HEK293 (cell line): Measurements from ENCODE around the gene DCHS1.

Source experiments
- GFI1B ChIP-seq: fragments of 450-650 bp; formaldehyde crosslinking; IDR thresholded peaks from 2 replicates; pipeline ENCODE4 v1.5.1; 2016; ENCODE audit warnings: missing biosample characterization, missing genetic modification characterization
- HOXA7 ChIP-seq: sonication (generic); formaldehyde crosslinking; IDR thresholded peaks from 2 replicates; pipeline ENCODE4 v1.8.1; 2022; ENCODE audit warnings: missing genetic modification reagents, borderline replicate concordance
- MEIS1 ChIP-seq: sonication (generic); formaldehyde crosslinking; IDR thresholded peaks from 2 replicates; pipeline ENCODE4 v1.8.1; 2022; ENCODE audit warnings: missing genetic modification reagents, mild to moderate bottlenecking, borderline replicate concordance
- SP3 ChIP-seq: fragments of 450-650 bp; formaldehyde crosslinking; IDR thresholded peaks from 2 replicates; pipeline ENCODE4 v1.5.1; 2016; ENCODE audit warnings: missing biosample characterization, missing genetic modification characterization
- ZBTB17 ChIP-seq: fragments of 450-650 bp; formaldehyde crosslinking; IDR thresholded peaks from 2 replicates; pipeline ENCODE4 v1.5.1; 2016; ENCODE audit warnings: missing biosample characterization, missing genetic modification characterization
- ZNF121 ChIP-seq: fragments of 450-650 bp; formaldehyde crosslinking; IDR thresholded peaks from 2 replicates; pipeline ENCODE4 v1.5.1; 2016; ENCODE audit warnings: missing biosample characterization, missing genetic modification characterization
- ZNF341 ChIP-seq: fragments of 450-650 bp; formaldehyde crosslinking; IDR thresholded peaks from 2 replicates; pipeline ENCODE4; 2016; ENCODE audit warnings: low read depth, missing biosample characterization, missing genetic modification characterization
- ZNF350 ChIP-seq: fragments of 450-650 bp; formaldehyde crosslinking; IDR thresholded peaks from 2 replicates; pipeline ENCODE4 v1.5.0; 2017; ENCODE audit warnings: missing biosample characterization, mild to moderate bottlenecking, missing genetic modification characterization
- ZNF626 ChIP-seq: fragments of 450-650 bp; sonication (Bioruptor Pico); formaldehyde crosslinking; IDR thresholded peaks from 2 replicates; pipeline ENCODE4 v1.5.1; 2018; ENCODE audit warnings: missing biosample characterization, missing genetic modification characterization, inconsistent platforms
- ZNF670 ChIP-seq: fragments of 450-650 bp; formaldehyde crosslinking; IDR thresholded peaks from 2 replicates; pipeline ENCODE4 v1.5.1; 2016; ENCODE audit warnings: missing biosample characterization, missing genetic modification characterization, low read depth
- ZNF785 ChIP-seq: fragments of 450-650 bp; formaldehyde crosslinking; IDR thresholded peaks from 2 replicates; pipeline ENCODE4 v1.5.1; 2016; ENCODE audit warnings: missing biosample characterization, missing genetic modification characterization
- ZNF843 ChIP-seq: fragments of 450-650 bp; formaldehyde crosslinking; IDR thresholded peaks from 2 replicates; pipeline ENCODE4 v1.5.1; 2016; ENCODE audit warnings: missing biosample characterization, missing genetic modification characterization
- TF ChIP-seq, protein P1 (sequence below): fragments of 450-650 bp; formaldehyde crosslinking; IDR thresholded peaks from 2 replicates; pipeline ENCODE4 v1.5.1; 2016; ENCODE audit warnings: missing biosample characterization, missing genetic modification characterization
- TF ChIP-seq, protein P2 (sequence below): fragments of 450-650 bp; formaldehyde crosslinking; IDR thresholded peaks from 2 replicates; pipeline ENCODE4 v1.5.1; 2016; ENCODE audit warnings: missing biosample characterization, missing genetic modification characterization

- TF ChIP-seq, protein P1, sequence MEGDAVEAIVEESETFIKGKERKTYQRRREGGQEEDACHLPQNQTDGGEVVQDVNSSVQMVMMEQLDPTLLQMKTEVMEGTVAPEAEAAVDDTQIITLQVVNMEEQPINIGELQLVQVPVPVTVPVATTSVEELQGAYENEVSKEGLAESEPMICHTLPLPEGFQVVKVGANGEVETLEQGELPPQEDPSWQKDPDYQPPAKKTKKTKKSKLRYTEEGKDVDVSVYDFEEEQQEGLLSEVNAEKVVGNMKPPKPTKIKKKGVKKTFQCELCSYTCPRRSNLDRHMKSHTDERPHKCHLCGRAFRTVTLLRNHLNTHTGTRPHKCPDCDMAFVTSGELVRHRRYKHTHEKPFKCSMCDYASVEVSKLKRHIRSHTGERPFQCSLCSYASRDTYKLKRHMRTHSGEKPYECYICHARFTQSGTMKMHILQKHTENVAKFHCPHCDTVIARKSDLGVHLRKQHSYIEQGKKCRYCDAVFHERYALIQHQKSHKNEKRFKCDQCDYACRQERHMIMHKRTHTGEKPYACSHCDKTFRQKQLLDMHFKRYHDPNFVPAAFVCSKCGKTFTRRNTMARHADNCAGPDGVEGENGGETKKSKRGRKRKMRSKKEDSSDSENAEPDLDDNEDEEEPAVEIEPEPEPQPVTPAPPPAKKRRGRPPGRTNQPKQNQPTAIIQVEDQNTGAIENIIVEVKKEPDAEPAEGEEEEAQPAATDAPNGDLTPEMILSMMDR (tag by site-specific recombination), result no peak
- TF ChIP-seq ZNF843 (tag by site-specific recombination) (no peak), ZBTB17 (tag by site-specific recombination) (no peak), ZNF121 (no peak), ZNF626 (no peak), ZNF785 (tag by site-specific recombination) (no peak), ZNF350 (tag by site-specific recombination) (no peak), GFI1B (tag by site-specific recombination) (no peak), HOXA7 (no peak), ZNF341 (no peak), SP3 (tag by site-specific recombination) (no peak), MEIS1 (no peak), ZNF670 (no peak)
- TF ChIP-seq, protein P2, sequence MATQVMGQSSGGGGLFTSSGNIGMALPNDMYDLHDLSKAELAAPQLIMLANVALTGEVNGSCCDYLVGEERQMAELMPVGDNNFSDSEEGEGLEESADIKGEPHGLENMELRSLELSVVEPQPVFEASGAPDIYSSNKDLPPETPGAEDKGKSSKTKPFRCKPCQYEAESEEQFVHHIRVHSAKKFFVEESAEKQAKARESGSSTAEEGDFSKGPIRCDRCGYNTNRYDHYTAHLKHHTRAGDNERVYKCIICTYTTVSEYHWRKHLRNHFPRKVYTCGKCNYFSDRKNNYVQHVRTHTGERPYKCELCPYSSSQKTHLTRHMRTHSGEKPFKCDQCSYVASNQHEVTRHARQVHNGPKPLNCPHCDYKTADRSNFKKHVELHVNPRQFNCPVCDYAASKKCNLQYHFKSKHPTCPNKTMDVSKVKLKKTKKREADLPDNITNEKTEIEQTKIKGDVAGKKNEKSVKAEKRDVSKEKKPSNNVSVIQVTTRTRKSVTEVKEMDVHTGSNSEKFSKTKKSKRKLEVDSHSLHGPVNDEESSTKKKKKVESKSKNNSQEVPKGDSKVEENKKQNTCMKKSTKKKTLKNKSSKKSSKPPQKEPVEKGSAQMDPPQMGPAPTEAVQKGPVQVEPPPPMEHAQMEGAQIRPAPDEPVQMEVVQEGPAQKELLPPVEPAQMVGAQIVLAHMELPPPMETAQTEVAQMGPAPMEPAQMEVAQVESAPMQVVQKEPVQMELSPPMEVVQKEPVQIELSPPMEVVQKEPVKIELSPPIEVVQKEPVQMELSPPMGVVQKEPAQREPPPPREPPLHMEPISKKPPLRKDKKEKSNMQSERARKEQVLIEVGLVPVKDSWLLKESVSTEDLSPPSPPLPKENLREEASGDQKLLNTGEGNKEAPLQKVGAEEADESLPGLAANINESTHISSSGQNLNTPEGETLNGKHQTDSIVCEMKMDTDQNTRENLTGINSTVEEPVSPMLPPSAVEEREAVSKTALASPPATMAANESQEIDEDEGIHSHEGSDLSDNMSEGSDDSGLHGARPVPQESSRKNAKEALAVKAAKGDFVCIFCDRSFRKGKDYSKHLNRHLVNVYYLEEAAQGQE (tag by site-specific recombination), result no peak
These were observed 941 bp upstream of the DCHS1 start for GRCh38 chr11:6656584-6656915.
